H1 (cell line): Measurements from ENCODE around the gene IGF1. TPM values are rescaled to one million over a fixed set of nuclear protein-coding genes. Genes with fewer than 3 reads are reported as not detected.

Source experiments
- CTCF ChIA-PET: fragments of 300-600 bp; sonication (Branson Sonifier 250); formaldehyde crosslinking; loops from one replicate; lab custom pipeline; 2021; ENCODE audit not compliant: partially characterized antibody; lab: Charles Lee
- POLR2A ChIA-PET: fragments of 300-600 bp; sonication (Branson Sonifier 250); formaldehyde crosslinking; loops from one replicate; lab custom pipeline; 2021; ENCODE audit warnings: inconsistent platforms; ENCODE audit not compliant: partially characterized antibody; lab: Charles Lee
- DNase-seq, 2 experiments: peaks; one replicate each; pipeline versions ENCODE4 v3.0.0 to v3.0.0-alpha.2; 2010 to 2022; ENCODE audit warnings: low spot score in 2 of 2, low read depth in 1 of 2, mixed read lengths in 1 of 2
- FAIRE-seq: peaks from 2 replicates; lab custom pipeline; 2011; peaks lifted over from hg19 to GRCh38; lab: Jason Lieb, UNC
- H2AFZ ChIP-seq: 2 replicates; pipeline ENCODE4 v1.8.1; 2012; ENCODE audit warnings: low read length, inconsistent platforms
- H2AK5ac ChIP-seq: 2 replicates; pipeline ENCODE4 v1.6.1; 2013; ENCODE audit warnings: low read depth, low read length
- H2BK120ac ChIP-seq: replicated peaks from 2 replicates; pipeline ENCODE3; 2013; ENCODE audit warnings: low read depth, low read length, inconsistent platforms
- H2BK12ac ChIP-seq: 2 replicates; pipeline ENCODE4 v1.6.1; 2013; ENCODE audit warnings: low read depth, low read length
- H2BK15ac ChIP-seq: 2 replicates; pipeline ENCODE4 v1.6.1; 2013; ENCODE audit warnings: low read length
- H2BK20ac ChIP-seq: 2 replicates; pipeline ENCODE4 v1.6.1; 2013; ENCODE audit warnings: low read length
- H2BK5ac ChIP-seq: 2 replicates; pipeline ENCODE4 v1.6.1; 2013; ENCODE audit warnings: low read depth, low read length
- H3K14ac ChIP-seq: 2 replicates; pipeline ENCODE4 v1.6.1; 2013; ENCODE audit warnings: inconsistent platforms; ENCODE audit not compliant: insufficient read length
- H3K18ac ChIP-seq: 2 replicates; pipeline ENCODE4 v1.6.1; 2013; ENCODE audit warnings: low read length; ENCODE audit errors: extremely low read depth
- H3K23ac ChIP-seq: 2 replicates; pipeline ENCODE4 v1.6.1; 2013; ENCODE audit warnings: inconsistent platforms; ENCODE audit not compliant: insufficient read length
- H3K23me2 ChIP-seq: 2 replicates; pipeline ENCODE4 v1.6.1; 2013; ENCODE audit warnings: low read depth, low read length
- H3K27ac ChIP-seq: 2 replicates; pipeline ENCODE4 v1.6.1; 2011; ENCODE audit warnings: low read depth, low read length, inconsistent platforms
- H3K27me3 ChIP-seq, 4 experiments: replicated peaks in 1 of 4; 1 replicate in 1 of 4; 2 replicates in 3 of 4; pipeline versions ENCODE4 v1.6.1 to v1.8.1; 2011 to 2013; ENCODE audit warnings: low read length in 3 of 4, mild to moderate bottlenecking in 3 of 4, inconsistent platforms in 2 of 4, mixed read lengths in 2 of 4, moderate library complexity in 1 of 4; ENCODE audit not compliant: control insufficient read depth in 3 of 4, insufficient read depth in 3 of 4; ENCODE audit errors: extremely low read depth in 1 of 4
- H3K36me3 ChIP-seq, 4 experiments: 2 replicates each; pipeline versions ENCODE4 v1.6.1 to v1.8.1; 2011 to 2013; ENCODE audit warnings: mild to moderate bottlenecking in 4 of 4, low read length in 3 of 4, moderate library complexity in 2 of 4, control low read depth in 1 of 4, inconsistent platforms in 1 of 4; ENCODE audit not compliant: insufficient read depth in 4 of 4, control insufficient read depth in 2 of 4
- H3K4ac ChIP-seq: replicated peaks from 2 replicates; pipeline ENCODE3; 2013; ENCODE audit warnings: low read length, low read depth, mixed read lengths, inconsistent platforms; ENCODE audit not compliant: insufficient read length
- H3K4me1 ChIP-seq, 4 experiments: replicated peaks in 1 of 4; 1 replicate in 1 of 4; 2 replicates in 3 of 4; pipeline versions ENCODE4 v1.6.1 to v1.8.1; 2011 to 2013; ENCODE audit warnings: low read length in 3 of 4, inconsistent platforms in 2 of 4, mixed read lengths in 1 of 4; ENCODE audit not compliant: insufficient read depth in 4 of 4, control insufficient read depth in 3 of 4
- H3K4me2 ChIP-seq, 2 experiments: 2 replicates each; pipeline versions ENCODE4 v1.6.1 to v1.8.1; 2011 to 2013; ENCODE audit warnings: low read depth in 2 of 2, low read length in 2 of 2, control low read depth in 1 of 2, inconsistent platforms in 1 of 2, mild to moderate bottlenecking in 1 of 2; ENCODE audit not compliant: insufficient read depth in 1 of 2
- H3K4me3 ChIP-seq, 4 experiments: fragments of 200-600, 300-600 bp in 1 of 4; sonication (generic), shearing (Covaris generic), sonication (Bioruptor Twin) in 1 of 4; 2 replicates each; pipeline versions ENCODE4 v1.5.1 to v1.8.1; 2011 to 2016; ENCODE audit warnings: low read length in 4 of 4, low read depth in 3 of 4, control low read depth in 2 of 4, inconsistent platforms in 2 of 4, mild to moderate bottlenecking in 2 of 4, mixed read lengths in 1 of 4, moderate library complexity in 1 of 4; ENCODE audit not compliant: insufficient read depth in 2 of 4; ENCODE audit errors: extremely low read depth in 1 of 4
- H3K56ac ChIP-seq: replicated peaks from 2 replicates; pipeline ENCODE3; 2013; ENCODE audit warnings: low read depth, mild to moderate bottlenecking, mixed read lengths, low read length, inconsistent platforms; ENCODE audit not compliant: insufficient read length
- H3K79me1 ChIP-seq: 2 replicates; pipeline ENCODE4 v1.6.1; 2013; ENCODE audit warnings: low read depth, low read length, control low read depth
- H3K79me2 ChIP-seq, 2 experiments: 2 replicates each; pipeline versions ENCODE4 v1.6.1 to v1.8.1; 2012 to 2013; ENCODE audit warnings: low read length in 2 of 2, mild to moderate bottlenecking in 2 of 2, inconsistent platforms in 1 of 2; ENCODE audit not compliant: insufficient read depth in 2 of 2, control insufficient read depth in 1 of 2
- H3K9ac ChIP-seq, 4 experiments: replicated peaks in 1 of 4; 1 replicate in 1 of 4; 2 replicates in 3 of 4; pipeline versions ENCODE4 v1.6.1 to v1.8.1; 2011 to 2013; ENCODE audit warnings: low read depth in 3 of 4, low read length in 3 of 4, control low read depth in 2 of 4, mild to moderate bottlenecking in 2 of 4, moderate library complexity in 2 of 4, inconsistent platforms in 1 of 4; ENCODE audit errors: extremely low read depth in 1 of 4
- H3K9me3 ChIP-seq, 2 experiments: 2 replicates each; pipeline versions ENCODE4 v1.6.1 to v1.8.1; 2012 to 2013; ENCODE audit warnings: mild to moderate bottlenecking in 2 of 2, moderate library complexity in 2 of 2, control low read depth in 1 of 2, inconsistent platforms in 1 of 2, low read depth in 1 of 2, low read length in 1 of 2, mixed read lengths in 1 of 2; ENCODE audit not compliant: insufficient read depth in 2 of 2
- H4K20me1 ChIP-seq, 2 experiments: replicated peaks in 1 of 2; 2 replicates each; pipeline versions ENCODE3 to v1.8.1; 2011 to 2013; ENCODE audit warnings: inconsistent platforms in 2 of 2, low read length in 2 of 2, mild to moderate bottlenecking in 1 of 2; ENCODE audit not compliant: insufficient read depth in 2 of 2, control insufficient read depth in 1 of 2
- H4K5ac ChIP-seq: 2 replicates; pipeline ENCODE4 v1.6.1; 2013; ENCODE audit warnings: low read length, low read depth, mixed read lengths, inconsistent platforms; ENCODE audit not compliant: insufficient read length
- H4K8ac ChIP-seq: 2 replicates; pipeline ENCODE4 v1.8.0; 2013; ENCODE audit warnings: mild to moderate bottlenecking, moderate library complexity, low read length, inconsistent platforms; ENCODE audit not compliant: insufficient read depth; ENCODE audit errors: extremely low read depth
- H4K91ac ChIP-seq: replicated peaks from 2 replicates; pipeline ENCODE3; 2013; ENCODE audit warnings: low read length, mixed read lengths, inconsistent platforms; ENCODE audit not compliant: insufficient read length
- MAFK ChIP-seq: IDR thresholded peaks from 2 replicates; pipeline ENCODE4 v1.6.1; 2012; ENCODE audit warnings: low read depth, mild to moderate bottlenecking, improper control_type of control experiment, low read length
- NANOG ChIP-seq: IDR thresholded peaks from 2 replicates; pipeline ENCODE4 v1.6.1; 2011; ENCODE audit warnings: low read length, low read depth, mild to moderate bottlenecking, inconsistent platforms; ENCODE audit not compliant: insufficient read depth, poor library complexity, severe bottlenecking
- WGBS, 2 experiments: shearing (Covaris generic) in 1 of 2; methylation state at CpG; one replicate each; pipeline versions ENCODE4 v1.1.6 to v1.1.7; 2013 to 2015; ENCODE audit warnings: low lambda C conversion rate in 2 of 2, mixed read lengths in 2 of 2, inconsistent platforms in 1 of 2, low coverage in 1 of 2, missing lambda C conversion rate in 1 of 2; ENCODE audit not compliant: insufficient replicate concordance in 2 of 2, insufficient coverage in 1 of 2, insufficient read length in 1 of 2; ENCODE audit errors: extremely low coverage in 1 of 2, missing lambda C conversion rate in 1 of 2; 5-methylcytosine and 5-hydroxymethylcytosine counted together
- polyA plus RNA-seq, 7 experiments: library from polyadenylated mRNA; depleted of rRNA in 3 of 7; stranded (reverse) in 5 of 7; unstranded in 2 of 7; fragments of >200 nt in 5 of 7; fragments of 200-250 nt in 2 of 7; gene quantifications; 1 replicate in 5 of 7; 2 replicates in 1 of 7; 4 replicates in 1 of 7; pipeline versions ENCODE4 v1.2.1 to v1.2.3, GENCODE V29; 2011 to 2013; ENCODE audit warnings: missing spikeins in 2 of 7, mixed read lengths in 2 of 7
- total RNA-seq: library from RNA; stranded (reverse); fragmentation: NEBNext Ultra II Directional; extraction: Animal tissue kit (Norgen Biotek cat#: 25700); gene quantifications from 2 replicates; pipeline ENCODE4 v1.2.1, GENCODE V29; 2021

Gene IGF1
- total and polyA plus RNA-seq, 2 of the 8 experiments (the other 6 are each of a cell fraction or from before 2014, with no cell fraction given), result not detected

DNA sequence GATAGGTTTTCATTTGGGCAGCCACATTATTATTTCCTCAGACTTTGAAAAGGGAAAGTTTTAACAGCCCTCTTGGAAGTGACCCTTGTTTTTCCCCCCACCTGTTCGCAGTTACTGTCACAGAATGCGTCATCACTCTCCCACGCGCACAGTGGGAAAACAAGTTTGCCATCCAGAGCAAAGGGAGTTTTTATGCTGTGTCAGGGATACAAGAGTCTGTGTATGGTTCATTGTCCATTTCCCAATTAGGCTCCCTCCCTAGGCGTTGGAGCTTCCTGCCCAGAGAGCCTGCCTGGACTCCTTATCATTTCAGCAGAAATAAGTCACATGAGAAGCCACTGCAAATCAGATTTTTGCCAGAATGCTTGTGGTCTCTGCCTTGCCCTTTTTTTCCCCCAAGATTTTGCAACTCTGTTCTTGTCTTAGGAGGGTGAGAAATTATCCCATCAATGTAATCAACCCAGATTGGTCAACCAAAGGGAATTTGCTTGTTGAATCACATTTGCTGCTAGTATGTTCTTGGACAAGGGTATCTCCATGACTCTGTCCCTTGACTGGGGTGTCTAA lies 104.1 kb downstream of the IGF1 start:
- FAIRE-seq (no peak), DNase-seq (no peak)
- Histone ChIP-seq H3K18ac (no peak overlapping the region), H2BK15ac (no peak overlapping the region), H3K9ac (no peak overlapping the region), H4K5ac (no peak overlapping the region), H3K79me1 (no peaks in the 10 kb centered on the region; the same call in 1 of the 2 replicates), H2BK20ac (no peak overlapping the region), H3K27me3 (no peaks in the 10 kb centered on the region), H3K56ac (no peak overlapping the region), H3K14ac (no peak overlapping the region), H3K36me3 (no peaks in the 10 kb centered on the region), H3K4ac (no peak overlapping the region), H2BK120ac (no peak overlapping the region), H3K4me2 (no peak overlapping the region), H3K4me3 (no peak overlapping the region), H4K8ac (no peak overlapping the region), H4K20me1 (no peaks in the 10 kb centered on the region), H3K23me2 (no peaks in the 10 kb centered on the region), H2BK12ac (no peak overlapping the region), H3K79me2 (no peaks in the 10 kb centered on the region), H2AK5ac (no peak overlapping the region), H4K91ac (no peak overlapping the region), H3K27ac (no peak overlapping the region), H2AFZ (no peak overlapping the region), H3K9me3 (no peaks in the 10 kb centered on the region), H2BK5ac (no peak overlapping the region), H3K4me1 (no peaks in the 10 kb centered on the region), H3K23ac (no peak overlapping the region)
- POLR2A ChIA-PET, result no interaction called here
- peak; percentile 36; the same call in 1 of the 2 replicates for TF ChIP-seq MAFK
- no peak for TF ChIP-seq NANOG
- CTCF ChIA-PET, result no interaction called here
- 95% methylated on average over 5 of the region's 5 CpGs; no CpG with 5 or more reads in 1 of the 2 experiments for WGBS, 2 experiments
